ENCODE measurements around the gene METTL6.
"Not testable (repeated sequence)": the region's sequence is repeated elsewhere in the genome, so short reads cannot be mapped to it uniquely, and the experiment has no call there.

The METTL6 gene

GRCh38 chr3:15401936-15402335 lies 25.4 kb downstream of the METTL6 start:
- DNase-seq = no peak

GRCh38 chr3:15399970-15400369 lies 27.4 kb downstream of the METTL6 start:
- DNase-seq = no peak

GRCh38 chr3:15398731-15399133 lies 28.6 kb downstream of the METTL6 start:
- peak; percentile 13 to 43 for DNase-seq

- DNase-seq = not testable (repeated sequence)
These were observed 34.1 kb downstream of the METTL6 start for GRCh38 chr3:15393252-15393651.

GRCh38 chr3:15391007-15391406 lies 36.3 kb downstream of the METTL6 start:
- DNase-seq = no peak

- DNase-seq = no peak
These were observed 36.9 kb downstream of the METTL6 start for GRCh38 chr3:15390460-15390859.

- DNase-seq = not testable (repeated sequence)
These were observed 39.0 kb downstream of the METTL6 start for GRCh38 chr3:15388335-15388734.

GRCh38 chr3:15387735-15388134 lies 39.6 kb downstream of the METTL6 start:
- no peak for DNase-seq

- no peak for DNase-seq
These were observed 40.2 kb downstream of the METTL6 start for GRCh38 chr3:15387171-15387581.

- not testable (repeated sequence) for DNase-seq
These were observed 40.7 kb downstream of the METTL6 start for GRCh38 chr3:15386654-15386955.

- DNase-seq = no peak
These were observed 41.3 kb downstream of the METTL6 start for GRCh38 chr3:15385901-15386653.

GRCh38 chr3:15385238-15385695 lies 42.1 kb downstream of the METTL6 start:
- not testable (repeated sequence) for DNase-seq

- DNase-seq = no peak
These were observed 42.7 kb downstream of the METTL6 start for GRCh38 chr3:15384510-15385237.

GRCh38 chr3:15382405-15382923 lies 44.9 kb downstream of the METTL6 start:
- no peak for DNase-seq

- DNase-seq = no peak
These were observed 46.1 kb downstream of the METTL6 start for GRCh38 chr3:15380980-15381890.

- peak; percentile 57 to 88 for DNase-seq
These were observed 49.2 kb downstream of the METTL6 start for GRCh38 chr3:15377961-15378791.

- no peak for DNase-seq
These were observed 51.8 kb downstream of the METTL6 start for GRCh38 chr3:15375461-15376000.

GRCh38 chr3:15372918-15373317 lies 54.4 kb downstream of the METTL6 start:
- no peak for DNase-seq

- no peak for DNase-seq
These were observed 58.7 kb downstream of the METTL6 start for GRCh38 chr3:15368561-15369135.

- DNase-seq = no peak
These were observed 60.3 kb downstream of the METTL6 start for GRCh38 chr3:15367059-15367458.

- DNase-seq = peak in 1 of 2 experiments; percentile 53
These were observed 63.3 kb downstream of the METTL6 start for GRCh38 chr3:15364078-15364477.
